ENCODE measurements around the gene STOML1. TPM values are rescaled to one million over a fixed set of nuclear protein-coding genes. Genes with fewer than 3 reads are reported as not detected.

Gene STOML1
- total RNA-seq, 4 donors from 2014 or later = 10.9 to 25.8 (median 18.2) TPM

GRCh38 chr15:73935547-73935946 is 56.5 kb downstream of the STOML1 start:
- no peak for TF ChIP-seq CTCF (IDR thresholded peaks at IDR 0.05; ENCODE audit: low read depth)

GRCh38 chr15:73934281-73934680 is 57.8 kb downstream of the STOML1 start:
- TF ChIP-seq CTCF (IDR thresholded peaks at IDR 0.05; ENCODE audit: low read depth) = no peak

- no peak for TF ChIP-seq CTCF (IDR thresholded peaks at IDR 0.05; ENCODE audit: low read depth)
Measured at GRCh38 chr15:73932381-73933191, 59.5 kb downstream of the STOML1 start.

- no peak for TF ChIP-seq CTCF (IDR thresholded peaks at IDR 0.05; ENCODE audit: low read depth)
Measured at GRCh38 chr15:73931441-73931840, 60.7 kb downstream of the STOML1 start.

GRCh38 chr15:73930790-73931281 is 61.3 kb downstream of the STOML1 start:
- no peak for TF ChIP-seq CTCF (IDR thresholded peaks at IDR 0.05; ENCODE audit: low read depth)

GRCh38 chr15:73930371-73930770 is 61.7 kb downstream of the STOML1 start:
- no peak for TF ChIP-seq CTCF (IDR thresholded peaks at IDR 0.05; ENCODE audit: low read depth)

- TF ChIP-seq CTCF (IDR thresholded peaks at IDR 0.05; ENCODE audit: low read depth) = no peak
Measured at GRCh38 chr15:73928971-73929627, 63.0 kb downstream of the STOML1 start.

Data from subcutaneous adipose tissue (tissue), 4 donors.